ENCODE data around the gene SLC7A4. TPM values are rescaled to one million over a fixed set of nuclear protein-coding genes. Genes with fewer than 3 reads are reported as not detected.

The SLC7A4 gene
- total RNA-seq, 4 donors from 2014 or later, result 0.64 to 4.1 TPM; not detected in 2

- TF ChIP-seq POLR2A (IDR thresholded peaks at IDR 0.05), result no peak
- TF ChIP-seq EP300 (IDR thresholded peaks at IDR 0.05; ENCODE audit: low read depth), result no peak
- TF ChIP-seq POLR2AphosphoS5 (IDR thresholded peaks at IDR 0.05), result no peak
- TF ChIP-seq CTCF (IDR thresholded peaks at IDR 0.05), result no peak
- WGBS, 2 donors (ENCODE audit: low coverage in 1 of 2), result 97 to 100% methylated on average over 1 of the region's 1 CpG
- Histone ChIP-seq H3K4me1 (peaks cover 10 to 18% (median 14%) of the 10 kb centered on the region in 4 donors), H3K4me3 (no peak overlapping the region), H3K36me3 (peaks cover 0 to 9% (median 0%) of the 10 kb centered on the region in 4 donors), H3K27ac (no peak overlapping the region), H3K9me3 (no peaks in the 10 kb centered on the region), H3K27me3 (no peaks in the 10 kb centered on the region)
- DNase-seq, result no peak
- intact Hi-C loops (cut with DNase I; ENCODE audit: low total_unique reads) (no loop called here), in situ Hi-C loops (cut with MboI; ENCODE audit: low pct_ligation_motif_present in 1 of 4, low pct_unique_long_range_greater_than_20kb in 1 of 4, low sequenced_read_pairs in 3 of 4) (no loop called here)
These were observed 46.0 kb downstream of the SLC7A4 start for GRCh38 chr22:20986365-20986764.

- no peak overlapping the region for H3K27ac ChIP-seq
- TF ChIP-seq POLR2A (IDR thresholded peaks at IDR 0.05) (no peak), CTCF (IDR thresholded peaks at IDR 0.05) (no peak), POLR2AphosphoS5 (IDR thresholded peaks at IDR 0.05) (no peak), EP300 (IDR thresholded peaks at IDR 0.05; ENCODE audit: low read depth) (no peak)
- no peak overlapping the region for H3K4me3 ChIP-seq
- H3K27me3 ChIP-seq, result no peaks in the 10 kb centered on the region
- 99% methylated on average over 7 of the region's 7 CpGs; no CpG with 5 or more reads in 1 of the 2 donors for WGBS, 2 donors (ENCODE audit: low coverage in 1 of 2)
- in situ Hi-C loops (cut with MboI; ENCODE audit: low pct_ligation_motif_present in 1 of 4, low pct_unique_long_range_greater_than_20kb in 1 of 4, low sequenced_read_pairs in 3 of 4) (no loop called here), intact Hi-C loops (cut with DNase I; ENCODE audit: low total_unique reads) (no loop called here)
- DNase-seq, result no peak
- H3K36me3 ChIP-seq, result peaks cover 0 to 9% (median 0%) of the 10 kb centered on the region in 4 donors
- peaks cover 17 to 24% (median 20%) of the 10 kb centered on the region in 4 donors for H3K4me1 ChIP-seq
- H3K9me3 ChIP-seq, result no peaks in the 10 kb centered on the region
These were observed 46.6 kb downstream of the SLC7A4 start for GRCh38 chr22:20985720-20986119.

- in situ Hi-C loops (cut with MboI; ENCODE audit: low pct_ligation_motif_present in 1 of 4, low pct_unique_long_range_greater_than_20kb in 1 of 4, low sequenced_read_pairs in 3 of 4), result no loop called here
- no peaks in the 10 kb centered on the region for H3K27me3 ChIP-seq
- no peaks in the 10 kb centered on the region for H3K9me3 ChIP-seq
- intact Hi-C loops (cut with DNase I; ENCODE audit: low total_unique reads), result no loop called here
- 62% methylated on average over 4 of the region's 5 CpGs; no CpG with 5 or more reads in 1 of the 2 donors for WGBS, 2 donors (ENCODE audit: low coverage in 1 of 2)
- peaks cover 17 to 38% (median 30%) of the 10 kb centered on the region in 4 donors for H3K4me1 ChIP-seq
- H3K36me3 ChIP-seq, result peaks cover 0 to 9% (median 0%) of the 10 kb centered on the region in 4 donors
- TF ChIP-seq CTCF (IDR thresholded peaks at IDR 0.05) (no peak), POLR2AphosphoS5 (IDR thresholded peaks at IDR 0.05) (no peak), EP300 (IDR thresholded peaks at IDR 0.05; ENCODE audit: low read depth) (no peak), POLR2A (IDR thresholded peaks at IDR 0.05) (no peak)
- peak overlapping the region in 3 of 4 donors; percentile 58 to 73 (median 59) for H3K4me3 ChIP-seq
- H3K27ac ChIP-seq, result peak overlapping the region in 3 of 4 donors; percentile 85 to 94 (median 90)
- DNase-seq, result no peak
These were observed 49.1 kb downstream of the SLC7A4 start for GRCh38 chr22:20983081-20983771.

GRCh38 chr22:20982563-20982882 is 49.8 kb downstream of the SLC7A4 start:
- WGBS, 2 donors (ENCODE audit: low coverage in 1 of 2), result 2% methylated on average over 12 of the region's 12 CpGs; no CpG with 5 or more reads in 1 of the 2 donors
- H3K27me3 ChIP-seq, result no peaks in the 10 kb centered on the region
- H3K27ac ChIP-seq, result peak overlapping the region; percentile 85 to 94 (median 92)
- no peak for DNase-seq
- intact Hi-C loops (cut with DNase I; ENCODE audit: low total_unique reads) (no loop called here), in situ Hi-C loops (cut with MboI; ENCODE audit: low pct_ligation_motif_present in 1 of 4, low pct_unique_long_range_greater_than_20kb in 1 of 4, low sequenced_read_pairs in 3 of 4) (no loop called here)
- H3K4me3 ChIP-seq, result peak overlapping the region; percentile 58 to 73 (median 62)
- TF ChIP-seq POLR2A (IDR thresholded peaks at IDR 0.05) (no peak), POLR2AphosphoS5 (IDR thresholded peaks at IDR 0.05) (no peak), CTCF (IDR thresholded peaks at IDR 0.05) (no peak), EP300 (IDR thresholded peaks at IDR 0.05; ENCODE audit: low read depth) (no peak)
- peaks cover 0 to 9% (median 0%) of the 10 kb centered on the region in 4 donors for H3K36me3 ChIP-seq
- no peaks in the 10 kb centered on the region for H3K9me3 ChIP-seq
- H3K4me1 ChIP-seq, result peaks cover 17 to 38% (median 30%) of the 10 kb centered on the region in 4 donors

Measured in transverse colon (tissue), 4 donors.